Breast epithelium (tissue), 4 donors: ENCODE results near the gene GREM1. TPM values are rescaled to one million over a fixed set of nuclear protein-coding genes. Genes with fewer than 3 reads are reported as not detected.

ENCODE experiments used
- DNase-seq, 2 donors: peaks; one replicate each; pipeline ENCODE4 v3.0.0-alpha.2; 2019; ENCODE audit warnings: low spot score in 2 of 2
- H3K27ac ChIP-seq, 2 donors: fragments of 200-600 bp; sonication (generic) in 1 of 2; one replicate each; pipeline ENCODE4 v1.5.1; 2016 to 2019; ENCODE audit warnings: mild to moderate bottlenecking in 1 of 2
- H3K27me3 ChIP-seq, 2 donors: fragments of 200-600 bp; sonication (generic) in 1 of 2; one replicate each; pipeline versions ENCODE4 v1.5.1 to v1.6.0; 2017 to 2019; ENCODE audit warnings: control low read depth in 1 of 2, mild to moderate bottlenecking in 1 of 2
- H3K36me3 ChIP-seq: fragments of 200-600 bp; one replicate; pipeline ENCODE4 v1.5.1; 2019
- H3K4me1 ChIP-seq, 2 donors: fragments of 200-600 bp; sonication (generic); one replicate each; pipeline ENCODE4 v1.5.1; 2016 to 2019; ENCODE audit warnings: control low read depth in 1 of 2
- H3K4me3 ChIP-seq, 3 donors: fragments of 200-600 bp; sonication (generic); 1 replicate in 2 of 3; 2 replicates in 1 of 3; pipeline ENCODE4 v1.5.1; 2016 to 2019; ENCODE audit warnings: mild to moderate bottlenecking in 3 of 3, moderate library complexity in 2 of 3
- H3K9me3 ChIP-seq, 2 donors: fragments of 200-600 bp; sonication (generic) in 1 of 2; one replicate each; pipeline ENCODE4 v1.5.1; 2016 to 2019; ENCODE audit warnings: control low read depth in 1 of 2
- POLR2A ChIP-seq: fragments of 450-650 bp; IDR thresholded peaks from one replicate; pipeline ENCODE4 v1.6.1; 2016; ENCODE audit warnings: antibody characterized with exemption, mild to moderate bottlenecking, moderate library complexity
- POLR2AphosphoS5 ChIP-seq, 3 donors: sonication (generic); formaldehyde crosslinking; IDR thresholded peaks; one replicate each; pipeline ENCODE4 v1.6.1; 2017; ENCODE audit warnings: antibody characterized with exemption in 3 of 3
- intact Hi-C: fragments of 100-400 bp; cut with DNase I; formaldehyde crosslinking; loops from one replicate; pipeline ENCODE4 v1.15.1; 2023; ENCODE audit warnings: low total_unique reads
- total RNA-seq, 3 donors: library from RNA; depleted of rRNA; stranded (reverse); fragments of >200 nt; gene quantifications; one replicate each; pipeline ENCODE4 v1.1.0, GENCODE V29; 2016
- TF ChIP-seq, protein P1 (sequence below), 3 donors: fragments of 450-650 bp; IDR thresholded peaks; one replicate each; pipeline ENCODE4 v1.5.1; 2016 to 2017; ENCODE audit warnings: antibody characterized with exemption in 3 of 3, mild to moderate bottlenecking in 3 of 3, moderate library complexity in 3 of 3

GREM1 gene
- total RNA-seq, 3 donors from 2014 or later, result 1.4 to 21.3 (median 2.5) TPM

DNA sequence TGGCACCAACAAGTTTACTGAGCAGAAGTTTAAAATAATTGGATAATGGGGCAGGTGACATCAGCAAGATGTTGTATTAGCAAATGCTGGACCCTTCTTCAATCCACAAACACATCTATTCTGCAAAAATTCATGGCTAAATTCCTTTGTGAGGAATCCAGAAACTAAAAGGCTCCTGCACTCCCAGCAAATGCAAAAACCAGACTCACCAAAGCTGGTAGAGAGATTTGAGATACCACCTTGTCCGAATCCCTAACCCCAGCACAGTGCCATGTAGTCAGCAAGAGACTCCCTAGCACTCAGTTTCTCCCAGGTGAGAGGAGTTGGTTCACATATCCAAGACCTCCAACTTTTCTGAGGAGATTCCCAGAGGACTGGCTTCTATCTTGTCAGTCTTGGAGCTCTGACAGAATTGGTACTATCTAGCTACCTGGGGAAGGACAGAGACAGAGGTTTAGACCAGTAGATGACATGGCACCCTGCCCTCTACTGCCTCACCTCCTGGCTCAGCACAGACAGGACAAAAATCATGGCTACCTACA is 21.8 kb downstream of the GREM1 start:
- TF ChIP-seq, protein P1, sequence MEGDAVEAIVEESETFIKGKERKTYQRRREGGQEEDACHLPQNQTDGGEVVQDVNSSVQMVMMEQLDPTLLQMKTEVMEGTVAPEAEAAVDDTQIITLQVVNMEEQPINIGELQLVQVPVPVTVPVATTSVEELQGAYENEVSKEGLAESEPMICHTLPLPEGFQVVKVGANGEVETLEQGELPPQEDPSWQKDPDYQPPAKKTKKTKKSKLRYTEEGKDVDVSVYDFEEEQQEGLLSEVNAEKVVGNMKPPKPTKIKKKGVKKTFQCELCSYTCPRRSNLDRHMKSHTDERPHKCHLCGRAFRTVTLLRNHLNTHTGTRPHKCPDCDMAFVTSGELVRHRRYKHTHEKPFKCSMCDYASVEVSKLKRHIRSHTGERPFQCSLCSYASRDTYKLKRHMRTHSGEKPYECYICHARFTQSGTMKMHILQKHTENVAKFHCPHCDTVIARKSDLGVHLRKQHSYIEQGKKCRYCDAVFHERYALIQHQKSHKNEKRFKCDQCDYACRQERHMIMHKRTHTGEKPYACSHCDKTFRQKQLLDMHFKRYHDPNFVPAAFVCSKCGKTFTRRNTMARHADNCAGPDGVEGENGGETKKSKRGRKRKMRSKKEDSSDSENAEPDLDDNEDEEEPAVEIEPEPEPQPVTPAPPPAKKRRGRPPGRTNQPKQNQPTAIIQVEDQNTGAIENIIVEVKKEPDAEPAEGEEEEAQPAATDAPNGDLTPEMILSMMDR (IDR thresholded peaks at IDR 0.05), result no peak
- TF ChIP-seq POLR2AphosphoS5 (IDR thresholded peaks at IDR 0.05) (no peak), POLR2A (no peak)

DNA sequence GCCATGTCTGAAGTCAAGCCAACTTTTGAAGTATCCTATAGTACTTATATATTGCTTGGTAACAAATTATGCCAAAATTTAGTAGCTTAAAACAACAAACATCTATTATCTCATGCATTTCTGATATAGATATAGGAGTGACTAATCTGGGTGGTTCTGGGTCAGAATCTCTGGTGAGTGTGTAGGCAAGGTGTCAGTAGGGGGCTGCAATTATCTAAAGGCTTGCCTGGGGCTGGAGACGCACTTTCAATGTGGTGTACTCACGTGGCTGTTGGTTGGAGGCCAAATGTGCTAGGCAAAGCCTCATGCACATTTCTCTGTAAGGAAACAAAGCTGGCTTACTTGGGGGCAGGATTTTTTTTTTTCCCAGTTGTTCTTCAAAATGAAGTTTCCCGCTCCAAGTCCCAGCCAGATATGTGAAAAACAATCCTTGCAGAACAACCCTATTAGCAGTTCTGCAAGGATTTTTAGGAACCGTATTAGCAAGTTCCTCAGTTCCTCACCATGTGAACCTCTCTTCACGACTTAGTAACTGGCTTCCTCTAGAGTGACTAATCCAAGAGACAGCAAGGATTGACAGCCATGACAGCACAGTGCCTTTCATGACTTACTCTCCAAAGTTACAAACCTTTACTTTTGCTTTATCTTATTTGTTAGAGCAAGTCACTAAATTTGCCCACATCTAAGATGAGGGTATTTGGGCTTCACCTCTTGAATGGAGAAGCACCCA is 25.8 kb downstream of the GREM1 start:
- DNase-seq, result no peak
- H3K27me3 ChIP-seq, result no peaks in the 10 kb centered on the region
- TF ChIP-seq POLR2AphosphoS5 (IDR thresholded peaks at IDR 0.05), result no peak
- H3K36me3 ChIP-seq, result no peaks in the 10 kb centered on the region
- intact Hi-C loops, result no loop called here
- no peak overlapping the region for H3K27ac ChIP-seq
- H3K4me1 ChIP-seq, result no peaks in the 10 kb centered on the region
- peaks cover 3 to 29% of the 10 kb centered on the region in 2 donors for H3K9me3 ChIP-seq
- no peak overlapping the region for H3K4me3 ChIP-seq

More for the DNA sequence above, 21.8 kb downstream of the GREM1 start:
- Histone ChIP-seq H3K27ac (no peak overlapping the region), H3K4me1 (no peaks in the 10 kb centered on the region), H3K9me3 (peaks cover 3 to 29% of the 10 kb centered on the region in 2 donors), H3K36me3 (no peaks in the 10 kb centered on the region), H3K27me3 (no peaks in the 10 kb centered on the region), H3K4me3 (no peak overlapping the region)
- intact Hi-C loops, result no loop called here
- no peak for DNase-seq

DNA sequence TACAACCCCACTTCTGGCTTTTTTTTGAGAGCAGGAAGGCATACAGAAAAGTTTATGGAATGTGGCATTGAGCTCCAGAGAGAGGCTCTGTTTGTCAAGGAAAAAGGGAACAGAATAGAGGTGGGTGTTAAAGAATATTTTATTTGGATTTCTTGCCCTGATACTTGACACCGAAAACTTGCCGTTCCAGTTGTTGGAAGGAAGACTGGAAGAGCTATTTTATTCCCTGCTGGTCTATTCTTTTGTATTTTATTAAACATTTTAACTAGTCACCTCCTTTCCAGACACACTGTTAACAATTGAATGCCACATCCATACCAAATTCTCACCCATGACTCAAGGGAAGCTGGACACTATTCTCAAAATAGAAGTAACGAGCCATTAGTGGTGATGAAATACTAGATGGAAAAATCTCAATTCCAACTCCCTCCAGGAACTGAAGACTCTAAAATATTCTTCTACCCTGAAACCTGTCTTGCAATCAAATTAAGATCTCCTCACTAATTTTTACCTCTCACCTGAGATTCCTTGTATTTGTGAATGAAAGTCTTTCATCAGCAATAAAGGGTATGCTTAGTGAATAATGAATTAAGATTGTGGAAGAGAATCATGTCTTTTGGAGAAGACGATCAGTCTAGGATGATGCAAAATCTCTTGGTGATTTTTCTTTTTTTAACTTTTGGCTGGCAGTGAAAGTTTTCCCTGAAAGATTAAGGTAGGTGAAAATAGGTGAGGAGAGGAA is 28.5 kb downstream of the GREM1 start:
- no peaks in the 10 kb centered on the region for H3K36me3 ChIP-seq
- H3K27ac ChIP-seq, result no peak overlapping the region
- H3K27me3 ChIP-seq, result no peaks in the 10 kb centered on the region
- TF ChIP-seq, protein P1 (IDR thresholded peaks at IDR 0.05), result no peak
- TF ChIP-seq POLR2A (no peak), POLR2AphosphoS5 (IDR thresholded peaks at IDR 0.05) (no peak)
- no peaks in the 10 kb centered on the region for H3K4me1 ChIP-seq
- intact Hi-C loops, result no loop called here
- H3K4me3 ChIP-seq, result no peak overlapping the region
- DNase-seq, result no peak
- peaks cover 0 to 9% of the 10 kb centered on the region in 2 donors for H3K9me3 ChIP-seq

DNA sequence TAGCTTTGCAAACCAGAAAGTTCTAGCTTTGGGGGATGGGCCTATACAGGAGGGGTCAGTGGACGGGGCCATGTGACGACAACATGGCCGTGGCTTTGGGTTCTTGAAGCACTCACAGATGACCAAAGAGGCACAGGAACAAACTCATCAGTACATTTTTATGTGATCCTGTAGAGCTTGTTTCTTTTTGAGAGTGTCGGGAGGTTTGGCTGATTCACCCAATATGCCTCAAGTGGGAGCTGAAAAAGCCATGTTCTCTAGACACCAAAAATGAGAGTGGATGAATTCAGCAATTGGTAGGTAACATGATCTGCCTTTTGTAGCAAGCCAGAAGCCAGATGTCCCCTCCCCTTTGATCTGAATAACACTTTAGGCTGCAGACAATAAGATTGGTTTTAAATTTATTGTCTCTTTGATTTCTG is 30.1 kb downstream of the GREM1 start:
- Histone ChIP-seq H3K27me3 (no peaks in the 10 kb centered on the region), H3K9me3 (peaks cover 0 to 1% of the 10 kb centered on the region in 2 donors), H3K4me3 (no peak overlapping the region), H3K4me1 (no peaks in the 10 kb centered on the region), H3K36me3 (no peaks in the 10 kb centered on the region), H3K27ac (no peak overlapping the region)
- no peak for DNase-seq
- intact Hi-C loops, result no loop called here
- TF ChIP-seq POLR2AphosphoS5 (IDR thresholded peaks at IDR 0.05) (no peak), POLR2A (no peak)
- TF ChIP-seq, protein P1 (IDR thresholded peaks at IDR 0.05), result no peak

DNA sequence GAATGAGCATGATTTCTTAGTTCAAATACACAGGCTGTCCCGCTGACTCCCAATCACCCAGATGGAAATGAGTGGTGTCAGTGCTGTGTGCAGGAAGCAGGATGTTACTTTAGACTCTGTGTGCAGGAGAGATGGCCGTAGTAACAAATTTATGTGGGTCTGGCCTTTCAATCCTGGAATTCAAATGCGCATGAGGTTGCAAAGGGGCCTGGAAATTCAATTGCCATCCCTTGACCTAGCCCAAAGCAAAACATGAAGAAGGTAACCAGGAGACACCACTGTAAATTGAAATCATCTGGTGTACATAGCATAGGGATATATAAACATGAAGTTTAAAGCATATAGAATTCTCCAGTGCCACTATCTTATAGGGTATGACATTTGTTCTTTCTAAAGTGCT is 33.2 kb downstream of the GREM1 start:
- H3K36me3 ChIP-seq, result no peaks in the 10 kb centered on the region
- intact Hi-C loops, result no loop called here
- TF ChIP-seq POLR2A (no peak), POLR2AphosphoS5 (IDR thresholded peaks at IDR 0.05) (no peak)
- TF ChIP-seq, protein P1 (IDR thresholded peaks at IDR 0.05), result no peak
- H3K27ac ChIP-seq, result no peak overlapping the region
- H3K27me3 ChIP-seq, result no peaks in the 10 kb centered on the region
- no peaks in the 10 kb centered on the region for H3K4me1 ChIP-seq
- DNase-seq, result no peak
- no peak overlapping the region for H3K4me3 ChIP-seq
- H3K9me3 ChIP-seq, result no peaks in the 10 kb centered on the region
